Left lung (tissue), 10 donors: ENCODE results near the gene HSP90AB1. TPM values are rescaled to one million over a fixed set of nuclear protein-coding genes. Genes with fewer than 3 reads are reported as not detected.

ENCODE experiments used
- ATAC-seq: fragments of 200-7000 bp; cut with Tn5 transposase; one replicate; pipeline ENCODE4 v1.9.1; 2020; ENCODE audit warnings: moderate library complexity
- DNase-seq, 4 donors: peaks; one replicate each; pipeline ENCODE4 v3.0.0-alpha.2; 2013 to 2020
- H3K27ac ChIP-seq, 2 donors: fragments of 200-600 bp; sonication (generic) in 1 of 2; one replicate each; pipeline versions ENCODE4 v1.5.0 to v1.8.0; 2020 to 2021
- H3K27me3 ChIP-seq, 2 donors: fragments of 200-600 bp; sonication (generic) in 1 of 2; one replicate each; pipeline versions ENCODE4 v1.5.0 to v1.8.0; 2020 to 2021
- H3K36me3 ChIP-seq, 2 donors: fragments of 200-600 bp; sonication (generic) in 1 of 2; one replicate each; pipeline versions ENCODE4 v1.5.0 to v1.8.0; 2020 to 2021
- H3K4me1 ChIP-seq, 2 donors: fragments of 200-600 bp; one replicate each; pipeline ENCODE4 v1.8.0; 2021
- H3K4me3 ChIP-seq, 2 donors: fragments of 200-600 bp; sonication (generic) in 1 of 2; one replicate each; pipeline versions ENCODE4 v1.5.0 to v1.8.0; 2020 to 2021; ENCODE audit warnings: mild to moderate bottlenecking in 1 of 2
- H3K9me3 ChIP-seq, 2 donors: fragments of 200-600 bp; sonication (generic) in 1 of 2; one replicate each; pipeline versions ENCODE4 v1.5.0 to v1.8.0; 2020 to 2021
- intact Hi-C, 2 donors: fragments of 100-400 bp; cut with DNase I; formaldehyde crosslinking; loops; one replicate each; pipeline versions ENCODE4 v1.11.2 to v1.14.2; 2022
- polyA plus RNA-seq, 6 donors: library from polyadenylated mRNA; unstranded; fragments of 120-200 nt; gene quantifications; one replicate each; pipeline ENCODE4 v1.2.1, GENCODE V29; 2013; ENCODE audit not compliant: insufficient read length in 6 of 6
- total RNA-seq, 2 donors: library from RNA; stranded (reverse); fragmentation: NEBNext Ultra II Directional; extraction: Animal tissue kit (Norgen Biotek cat#: 25700); gene quantifications; one replicate each; pipeline ENCODE4 v1.2.1, GENCODE V29; 2021
- TF ChIP-seq, protein P1 (sequence below), 2 donors: fragments of 200-600 bp; sonication (generic) in 1 of 2; IDR thresholded peaks; one replicate each; pipeline versions ENCODE4 v1.5.0 to v1.8.0; 2021; ENCODE audit warnings: antibody characterized with exemption in 2 of 2
- donor health status: DM: no; HTN: yes; CAD: no.
- donor health status: DM: no; HTN: no; CAD: no.

Gene HSP90AB1
- total and polyA plus RNA-seq, 8 donors, result 726 to 1,444 (median 1,251) TPM

GRCh38 chr6:44272999-44273566, 26.2 kb downstream of the HSP90AB1 start:
- Histone ChIP-seq H3K4me3 (no peak overlapping the region), H3K27ac (no peak overlapping the region), H3K4me1 (peaks cover 0 to 30% of the 10 kb centered on the region in 2 donors), H3K36me3 (no peaks in the 10 kb centered on the region), H3K9me3 (no peaks in the 10 kb centered on the region), H3K27me3 (peaks cover 59 to 100% of the 10 kb centered on the region in 2 donors)
- TF ChIP-seq, protein P1, sequence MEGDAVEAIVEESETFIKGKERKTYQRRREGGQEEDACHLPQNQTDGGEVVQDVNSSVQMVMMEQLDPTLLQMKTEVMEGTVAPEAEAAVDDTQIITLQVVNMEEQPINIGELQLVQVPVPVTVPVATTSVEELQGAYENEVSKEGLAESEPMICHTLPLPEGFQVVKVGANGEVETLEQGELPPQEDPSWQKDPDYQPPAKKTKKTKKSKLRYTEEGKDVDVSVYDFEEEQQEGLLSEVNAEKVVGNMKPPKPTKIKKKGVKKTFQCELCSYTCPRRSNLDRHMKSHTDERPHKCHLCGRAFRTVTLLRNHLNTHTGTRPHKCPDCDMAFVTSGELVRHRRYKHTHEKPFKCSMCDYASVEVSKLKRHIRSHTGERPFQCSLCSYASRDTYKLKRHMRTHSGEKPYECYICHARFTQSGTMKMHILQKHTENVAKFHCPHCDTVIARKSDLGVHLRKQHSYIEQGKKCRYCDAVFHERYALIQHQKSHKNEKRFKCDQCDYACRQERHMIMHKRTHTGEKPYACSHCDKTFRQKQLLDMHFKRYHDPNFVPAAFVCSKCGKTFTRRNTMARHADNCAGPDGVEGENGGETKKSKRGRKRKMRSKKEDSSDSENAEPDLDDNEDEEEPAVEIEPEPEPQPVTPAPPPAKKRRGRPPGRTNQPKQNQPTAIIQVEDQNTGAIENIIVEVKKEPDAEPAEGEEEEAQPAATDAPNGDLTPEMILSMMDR (IDR thresholded peaks at IDR 0.05), result no peak
- intact Hi-C loops, result no loop called here
- ATAC-seq, result no peak
- DNase-seq, result no peak

DNA sequence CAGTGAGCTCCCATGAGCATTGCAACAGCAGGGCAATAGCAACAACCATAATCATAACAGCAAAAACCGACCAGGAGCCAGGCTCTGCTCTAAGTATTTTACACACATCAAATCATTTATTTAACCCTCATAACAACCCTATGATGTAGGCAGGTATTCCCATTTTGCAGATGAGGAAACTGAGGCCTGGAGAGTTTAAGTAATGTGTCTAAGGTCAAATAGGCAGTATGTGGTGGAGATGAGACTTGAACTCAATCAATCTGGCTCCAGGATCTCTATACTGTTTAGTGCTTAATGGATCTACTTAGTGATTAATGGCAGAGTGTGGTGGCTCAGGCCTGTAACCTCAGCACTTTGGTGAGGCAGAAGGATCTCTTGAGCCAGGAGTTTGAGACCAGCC, 26.7 kb downstream of the HSP90AB1 start:
- H3K9me3 ChIP-seq, result no peaks in the 10 kb centered on the region
- peaks cover 0 to 30% of the 10 kb centered on the region in 2 donors for H3K4me1 ChIP-seq
- intact Hi-C loops, result no loop called here
- no peaks in the 10 kb centered on the region for H3K36me3 ChIP-seq
- ATAC-seq (no peak), DNase-seq (no peak)
- no peak overlapping the region for H3K4me3 ChIP-seq
- TF ChIP-seq, protein P1 (IDR thresholded peaks at IDR 0.05), result no peak
- peaks cover 60 to 100% of the 10 kb centered on the region in 2 donors for H3K27me3 ChIP-seq
- no peak overlapping the region for H3K27ac ChIP-seq

- peaks cover 48 to 95% of the 10 kb centered on the region in 2 donors for H3K27me3 ChIP-seq
- TF ChIP-seq, protein P1 (IDR thresholded peaks at IDR 0.05), result no peak
- ATAC-seq, result no peak
Observed at GRCh38 chr6:44275271-44275748, 28.4 kb downstream of the HSP90AB1 start.

DNA sequence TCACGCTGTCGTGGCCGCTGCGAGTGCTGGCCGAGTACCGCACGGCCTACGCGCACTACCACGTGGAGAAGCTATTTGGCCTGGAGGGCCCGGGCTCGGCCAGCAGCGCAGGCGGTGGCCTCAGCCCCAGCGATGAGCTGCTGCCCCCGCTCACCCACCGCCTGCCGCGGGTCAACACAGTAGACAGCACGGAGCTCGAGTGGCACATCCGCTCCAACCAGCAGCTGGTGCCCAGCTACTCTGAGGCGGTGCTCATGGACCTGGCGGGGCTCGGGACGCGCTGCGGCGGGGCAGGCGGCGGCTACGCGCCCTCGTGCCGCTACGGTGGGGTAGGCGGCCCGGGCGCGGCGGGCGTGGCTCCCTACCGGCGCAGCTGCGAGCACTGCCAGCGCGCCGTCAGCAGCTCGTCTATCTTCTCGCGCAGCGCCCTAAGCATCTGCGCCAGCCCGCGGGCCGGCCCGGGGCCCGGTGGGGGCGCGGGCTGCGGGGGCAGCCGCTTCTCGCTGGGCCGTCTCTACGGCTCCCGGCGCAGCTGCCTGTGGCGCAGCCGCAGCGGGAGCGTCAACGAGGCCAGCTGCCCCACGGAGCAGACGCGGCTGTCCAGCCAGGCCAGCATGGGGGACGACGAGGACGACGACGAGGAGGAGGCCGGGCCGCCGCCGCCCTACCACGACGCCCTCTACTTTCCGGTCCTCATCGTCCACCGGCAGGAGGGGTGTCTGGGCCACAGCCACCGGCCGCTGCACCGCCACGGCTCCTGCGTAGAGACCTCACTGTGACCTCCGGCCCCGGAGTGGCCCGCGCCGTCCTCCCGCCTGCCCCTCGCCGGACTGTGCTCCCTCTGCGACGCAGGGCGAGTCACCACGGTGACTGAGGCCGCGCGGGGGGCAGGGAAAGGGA, 29.1 kb downstream of the HSP90AB1 start:
- Histone ChIP-seq H3K4me1 (peaks cover 0 to 12% of the 10 kb centered on the region in 2 donors), H3K27ac (no peak overlapping the region), H3K27me3 (peaks cover 44 to 90% of the 10 kb centered on the region in 2 donors), H3K4me3 (peak overlapping the region in 1 of 2 donors; percentile 18), H3K9me3 (no peaks in the 10 kb centered on the region), H3K36me3 (no peaks in the 10 kb centered on the region)
- DNase-seq, result peak in 1 of 4 donors; percentile 38
- intact Hi-C loops, result no loop called here
- TF ChIP-seq, protein P1 (IDR thresholded peaks at IDR 0.05), result no peak
- peak; percentile 69 for ATAC-seq

More at GRCh38 chr6:44275271-44275748, 28.4 kb downstream of the HSP90AB1 start:
- DNase-seq, result no peak
- Histone ChIP-seq H3K36me3 (no peaks in the 10 kb centered on the region), H3K4me1 (peaks cover 0 to 16% of the 10 kb centered on the region in 2 donors), H3K27ac (no peak overlapping the region), H3K4me3 (no peak overlapping the region), H3K9me3 (no peaks in the 10 kb centered on the region)
- intact Hi-C loops, result no loop called here
